Panc1 (cell line): ENCODE data around the gene CMIP. TPM values are rescaled to one million over a fixed set of nuclear protein-coding genes. Genes with fewer than 3 reads are reported as not detected.
A peak's percentile ranks its signal among the peaks of the same experiment; 100 is the strongest.

Source experiments
- ATAC-seq: fragments of 200-7000 bp; cut with Tn5 transposase; 2 replicates; pipeline ENCODE4 v1.9.1; 2020; ENCODE audit warnings: mild to moderate bottlenecking, moderate library complexity
- BruUV-seq: library from RNA; stranded (reverse); fragments of 400-500 nt; replicated peaks from 2 replicates; lab custom pipeline; 2021; lab: Mats Ljungman, UMichigan
- CTCF ChIA-PET: fragments of 300-600 bp; sonication (Branson Sonifier 250); formaldehyde crosslinking; loops from one replicate; lab custom pipeline; 2022; ENCODE audit warnings: antibody characterized with exemption; lab: Charles Lee
- POLR2A ChIA-PET: fragments of 300-600 bp; sonication (Branson Sonifier 250); formaldehyde crosslinking; loops from one replicate; lab custom pipeline; 2022; ENCODE audit warnings: antibody characterized with exemption; lab: Charles Lee
- DNase-seq: peaks from one replicate; pipeline ENCODE4 v3.0.0-alpha.2; 2010; ENCODE audit warnings: low read depth, low spot score
- H3K27ac ChIP-seq: 2 replicates; pipeline ENCODE4 v1.5.1; 2011; ENCODE audit warnings: mild to moderate bottlenecking, low read length, inconsistent platforms
- H3K27me3 ChIP-seq: fragments of 200-500 bp; sonication (Bioruptor generic); 2 replicates; pipeline ENCODE4 v1.6.0; 2014; ENCODE audit warnings: low read length, inconsistent platforms; ENCODE audit not compliant: control insufficient read depth, insufficient read depth
- H3K36me3 ChIP-seq: fragments of 200-500 bp; sonication (Bioruptor generic); 2 replicates; pipeline ENCODE4 v1.5.1; 2014; ENCODE audit warnings: inconsistent platforms, mild to moderate bottlenecking, low read length, moderate library complexity; ENCODE audit not compliant: control insufficient read depth, insufficient read depth
- H3K4me1 ChIP-seq: 2 replicates; pipeline ENCODE4 v1.5.1; 2011; ENCODE audit warnings: inconsistent platforms, mild to moderate bottlenecking, low read length, moderate library complexity; ENCODE audit not compliant: control insufficient read depth, insufficient read depth
- H3K4me3 ChIP-seq, 2 experiments: 2 replicates each; pipeline ENCODE4 v1.5.1; 2011 to 2012; ENCODE audit warnings: low read depth in 2 of 2, low read length in 2 of 2, mild to moderate bottlenecking in 2 of 2, inconsistent platforms in 1 of 2, moderate library complexity in 1 of 2
- H3K9me3 ChIP-seq: fragments of 200-500 bp; sonication (Bioruptor generic); 2 replicates; pipeline ENCODE4 v1.5.1; 2014; ENCODE audit warnings: low read depth, mild to moderate bottlenecking, inconsistent platforms, low read length, moderate library complexity; ENCODE audit not compliant: control insufficient read depth, insufficient read depth
- POLR2AphosphoS5 ChIP-seq: IDR thresholded peaks from 2 replicates; pipeline ENCODE4 v1.6.1; 2012; ENCODE audit warnings: mild to moderate bottlenecking, low read depth, low read length, moderate library complexity
- SIN3A ChIP-seq: IDR thresholded peaks from 2 replicates; pipeline ENCODE4 v1.6.1; 2012; ENCODE audit warnings: low read depth, mild to moderate bottlenecking, low read length, moderate library complexity, borderline replicate concordance; ENCODE audit not compliant: insufficient read depth
- TCF7L2 ChIP-seq: IDR thresholded peaks from 2 replicates; pipeline ENCODE4 v1.6.1; 2011; ENCODE audit warnings: mild to moderate bottlenecking, low read depth, low read length, inconsistent platforms
- in situ Hi-C: cut with HindIII; loops from 2 replicates; pipeline ENCODE4 v1.10.0; 2016; ENCODE audit warnings: low sequenced_read_pairs, low pct_unique_long_range_greater_than_20kb
- intact Hi-C: fragments of 100-400 bp; cut with micrococcal nuclease; formaldehyde crosslinking; loops from one replicate; pipeline ENCODE4 v1.10.0; 2022; ENCODE audit not compliant: unreplicated experiment
- total RNA-seq: library from RNA; stranded (reverse); gene quantifications from one replicate; pipeline ENCODE4 v1.2.1, GENCODE V29; 2021; ENCODE audit not compliant: unreplicated experiment
- TF ChIP-seq, protein P1 (sequence below), 2 experiments: IDR thresholded peaks; 2 replicates each; pipeline ENCODE4 v1.6.1; 2011 to 2012; ENCODE audit warnings: low read depth in 2 of 2, control low read depth in 1 of 2, low read length in 1 of 2, mild to moderate bottlenecking in 1 of 2, moderate library complexity in 1 of 2; ENCODE audit not compliant: insufficient read depth in 1 of 2
- TF ChIP-seq, protein P2 (sequence below): fragments of 450-650 bp; IDR thresholded peaks from 2 replicates; pipeline ENCODE4 v1.5.1; 2017; ENCODE audit warnings: mild to moderate bottlenecking

Gene CMIP
- total RNA-seq, 1 experiment from 2014 or later = 49.7 TPM

DNA sequence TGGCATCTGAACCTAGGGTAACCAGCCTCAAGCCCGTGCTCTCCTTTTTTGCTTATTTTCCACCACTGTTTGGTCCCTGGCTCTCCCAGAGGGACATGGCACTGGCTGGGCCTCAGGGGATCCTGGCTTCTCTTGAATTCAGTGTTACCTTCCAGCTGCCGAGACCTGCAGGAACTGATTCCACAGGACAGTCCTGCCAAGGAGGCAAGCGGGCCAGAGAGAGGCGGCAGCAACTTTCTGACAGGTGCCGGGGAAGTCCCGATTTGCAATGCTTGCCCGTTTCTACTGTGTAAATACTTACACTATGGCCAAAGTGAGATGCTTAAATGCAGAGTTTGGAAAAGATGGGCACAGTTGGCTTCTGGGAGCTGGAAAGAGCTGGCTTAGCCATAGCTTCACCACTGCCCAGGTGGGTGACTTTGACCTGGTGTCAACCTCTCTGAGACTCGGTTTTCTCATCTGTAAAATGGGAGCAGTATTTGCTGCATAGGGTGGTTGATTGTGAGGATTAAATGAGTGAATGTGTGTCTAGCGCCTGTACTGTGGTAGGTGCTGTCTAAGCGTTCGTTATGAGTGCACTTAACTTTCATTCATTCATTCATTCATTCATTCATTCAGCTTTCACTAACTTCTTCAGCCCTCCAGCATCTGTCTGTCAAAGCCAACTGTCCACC, 124.9 kb downstream of the CMIP start:
- no peaks in the 10 kb centered on the region for H3K9me3 ChIP-seq
- ATAC-seq (no peak), DNase-seq (no peak)
- intact Hi-C loops (no loop called here), in situ Hi-C loops (no loop called here)
- H3K27me3 ChIP-seq = no peaks in the 10 kb centered on the region
- peak overlapping the region; percentile 86 for H3K27ac ChIP-seq
- no peaks in the 10 kb centered on the region for H3K36me3 ChIP-seq
- no peak for TF ChIP-seq TCF7L2
- TF ChIP-seq, protein P1, sequence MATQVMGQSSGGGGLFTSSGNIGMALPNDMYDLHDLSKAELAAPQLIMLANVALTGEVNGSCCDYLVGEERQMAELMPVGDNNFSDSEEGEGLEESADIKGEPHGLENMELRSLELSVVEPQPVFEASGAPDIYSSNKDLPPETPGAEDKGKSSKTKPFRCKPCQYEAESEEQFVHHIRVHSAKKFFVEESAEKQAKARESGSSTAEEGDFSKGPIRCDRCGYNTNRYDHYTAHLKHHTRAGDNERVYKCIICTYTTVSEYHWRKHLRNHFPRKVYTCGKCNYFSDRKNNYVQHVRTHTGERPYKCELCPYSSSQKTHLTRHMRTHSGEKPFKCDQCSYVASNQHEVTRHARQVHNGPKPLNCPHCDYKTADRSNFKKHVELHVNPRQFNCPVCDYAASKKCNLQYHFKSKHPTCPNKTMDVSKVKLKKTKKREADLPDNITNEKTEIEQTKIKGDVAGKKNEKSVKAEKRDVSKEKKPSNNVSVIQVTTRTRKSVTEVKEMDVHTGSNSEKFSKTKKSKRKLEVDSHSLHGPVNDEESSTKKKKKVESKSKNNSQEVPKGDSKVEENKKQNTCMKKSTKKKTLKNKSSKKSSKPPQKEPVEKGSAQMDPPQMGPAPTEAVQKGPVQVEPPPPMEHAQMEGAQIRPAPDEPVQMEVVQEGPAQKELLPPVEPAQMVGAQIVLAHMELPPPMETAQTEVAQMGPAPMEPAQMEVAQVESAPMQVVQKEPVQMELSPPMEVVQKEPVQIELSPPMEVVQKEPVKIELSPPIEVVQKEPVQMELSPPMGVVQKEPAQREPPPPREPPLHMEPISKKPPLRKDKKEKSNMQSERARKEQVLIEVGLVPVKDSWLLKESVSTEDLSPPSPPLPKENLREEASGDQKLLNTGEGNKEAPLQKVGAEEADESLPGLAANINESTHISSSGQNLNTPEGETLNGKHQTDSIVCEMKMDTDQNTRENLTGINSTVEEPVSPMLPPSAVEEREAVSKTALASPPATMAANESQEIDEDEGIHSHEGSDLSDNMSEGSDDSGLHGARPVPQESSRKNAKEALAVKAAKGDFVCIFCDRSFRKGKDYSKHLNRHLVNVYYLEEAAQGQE (IDR thresholded peaks at IDR 0.05; ENCODE audit: insufficient read depth in 1 of 2, low read depth in 2 of 2, low read length in 1 of 2) = no peak
- TF ChIP-seq, protein P2, sequence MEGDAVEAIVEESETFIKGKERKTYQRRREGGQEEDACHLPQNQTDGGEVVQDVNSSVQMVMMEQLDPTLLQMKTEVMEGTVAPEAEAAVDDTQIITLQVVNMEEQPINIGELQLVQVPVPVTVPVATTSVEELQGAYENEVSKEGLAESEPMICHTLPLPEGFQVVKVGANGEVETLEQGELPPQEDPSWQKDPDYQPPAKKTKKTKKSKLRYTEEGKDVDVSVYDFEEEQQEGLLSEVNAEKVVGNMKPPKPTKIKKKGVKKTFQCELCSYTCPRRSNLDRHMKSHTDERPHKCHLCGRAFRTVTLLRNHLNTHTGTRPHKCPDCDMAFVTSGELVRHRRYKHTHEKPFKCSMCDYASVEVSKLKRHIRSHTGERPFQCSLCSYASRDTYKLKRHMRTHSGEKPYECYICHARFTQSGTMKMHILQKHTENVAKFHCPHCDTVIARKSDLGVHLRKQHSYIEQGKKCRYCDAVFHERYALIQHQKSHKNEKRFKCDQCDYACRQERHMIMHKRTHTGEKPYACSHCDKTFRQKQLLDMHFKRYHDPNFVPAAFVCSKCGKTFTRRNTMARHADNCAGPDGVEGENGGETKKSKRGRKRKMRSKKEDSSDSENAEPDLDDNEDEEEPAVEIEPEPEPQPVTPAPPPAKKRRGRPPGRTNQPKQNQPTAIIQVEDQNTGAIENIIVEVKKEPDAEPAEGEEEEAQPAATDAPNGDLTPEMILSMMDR = no peak
- no TSS peak for BruUV-seq
- no peak overlapping the region for H3K4me3 ChIP-seq
- CTCF ChIA-PET = no interaction called here
- POLR2A ChIA-PET = no interaction called here
- peaks cover 40% of the 10 kb centered on the region for H3K4me1 ChIP-seq

DNA sequence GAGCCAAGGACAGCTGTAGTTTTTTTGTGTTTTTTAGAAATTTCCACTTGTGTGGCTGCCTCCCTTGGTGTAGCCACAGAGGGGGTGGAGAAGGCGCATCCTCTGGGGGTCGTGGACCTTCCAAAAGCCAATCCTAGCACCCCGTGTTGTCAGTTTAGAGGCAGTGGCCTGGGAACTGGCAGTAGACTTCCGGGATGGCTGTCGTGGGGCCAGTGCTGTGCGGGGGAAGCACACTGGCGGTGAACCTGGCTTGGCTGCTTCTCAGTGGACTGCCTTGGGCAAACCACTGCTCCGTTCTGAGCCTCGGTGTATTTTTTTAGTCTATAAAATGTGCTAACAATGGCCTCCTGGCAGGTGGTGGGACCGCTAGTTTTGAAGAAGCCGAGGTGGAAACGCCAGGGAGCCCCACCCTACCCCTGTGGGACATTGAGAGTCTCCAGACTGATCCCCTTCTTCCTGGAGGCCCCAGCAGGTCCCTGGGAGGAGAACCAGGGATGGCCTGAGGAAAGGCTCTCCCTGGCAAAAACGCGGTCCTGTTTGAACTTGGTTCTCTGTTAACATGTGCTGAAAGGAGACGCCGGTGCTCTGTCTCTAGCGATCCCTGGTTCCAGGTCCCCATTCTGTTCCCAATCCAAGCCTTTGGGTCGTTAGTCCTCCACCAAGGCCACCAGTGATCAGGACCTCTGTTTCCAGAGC, 125.7 kb downstream of the CMIP start:
- H3K4me1 ChIP-seq = peaks cover 40% of the 10 kb centered on the region
- in situ Hi-C loops = no loop called here
- ATAC-seq (no peak), DNase-seq (no peak)
- intact Hi-C loops = no loop called here
- H3K36me3 ChIP-seq = no peaks in the 10 kb centered on the region
- TF ChIP-seq POLR2AphosphoS5 (no peak), SIN3A (no peak), TCF7L2 (no peak)
- TF ChIP-seq, protein P1 (IDR thresholded peaks at IDR 0.05; ENCODE audit: insufficient read depth in 1 of 2, low read depth in 2 of 2, low read length in 1 of 2) = no peak
- TF ChIP-seq, protein P2 = no peak
- CTCF ChIA-PET = no interaction called here
- H3K9me3 ChIP-seq = no peaks in the 10 kb centered on the region
- no TSS peak for BruUV-seq
- no peaks in the 10 kb centered on the region for H3K27me3 ChIP-seq
- H3K4me3 ChIP-seq = no peak overlapping the region
- peak overlapping the region; percentile 86 for H3K27ac ChIP-seq
- POLR2A ChIA-PET = no interaction called here
